ENCODE data around the gene LHFPL4.

Gene LHFPL4

GRCh38 chr3:9473496-9474065 lies 80.0 kb downstream of the LHFPL4 start:
- no peak for DNase-seq (ENCODE audit: low read depth in 2 of 2)

GRCh38 chr3:9469986-9470385 lies 83.6 kb downstream of the LHFPL4 start:
- no peak for DNase-seq (ENCODE audit: low read depth in 2 of 2)

GRCh38 chr3:9468460-9468859 lies 85.2 kb downstream of the LHFPL4 start:
- no peak for DNase-seq (ENCODE audit: low read depth in 2 of 2)

- no peak for DNase-seq (ENCODE audit: low read depth in 2 of 2)
Observed at GRCh38 chr3:9467451-9467850, 86.2 kb downstream of the LHFPL4 start.

- DNase-seq (ENCODE audit: low read depth in 2 of 2) = no peak
Observed at GRCh38 chr3:9455596-9456131, 98.0 kb downstream of the LHFPL4 start.

- DNase-seq (ENCODE audit: low read depth in 2 of 2) = no peak
Observed at GRCh38 chr3:9452417-9452816, 101.2 kb downstream of the LHFPL4 start.

GRCh38 chr3:9450991-9451390 lies 102.6 kb downstream of the LHFPL4 start:
- no peak for DNase-seq (ENCODE audit: low read depth in 2 of 2)

- DNase-seq (ENCODE audit: low read depth in 2 of 2) = no peak
Observed at GRCh38 chr3:9450126-9450525, 103.5 kb downstream of the LHFPL4 start.

GRCh38 chr3:9448643-9449042 lies 105.0 kb downstream of the LHFPL4 start:
- no peak for DNase-seq (ENCODE audit: low read depth in 2 of 2)

Measured in stimulated activated CD8-positive, alpha-beta memory T cell treated with anti-CD3 and anti-CD28 coated beads, Interleukin-2, amount 100 ng/mL, for 1 hour (primary cell).